ENCODE data around the gene PRKN.

GRCh38 chr6:161542346-161542980, 1185.1 kb downstream of the PRKN start:
- TF ChIP-seq CTCF (IDR thresholded peaks at IDR 0.05) (no peak), ZFX (IDR thresholded peaks at IDR 0.05; ENCODE audit: borderline replicate concordance) (no peak)

Measured in 22Rv1 (cell line).